ENCODE measurements around the gene CEP112.

Gene CEP112

GRCh38 chr17:65931246-65932149, 260.4 kb downstream of the CEP112 start:
- no peak for DNase-seq (ENCODE audit: low read depth in 2 of 2)

- no peak for DNase-seq (ENCODE audit: low read depth in 2 of 2)
Measured at GRCh38 chr17:65930140-65930730, 261.7 kb downstream of the CEP112 start.

- DNase-seq (ENCODE audit: low read depth in 2 of 2), result no peak
Measured at GRCh38 chr17:65926599-65926998, 265.3 kb downstream of the CEP112 start.

GRCh38 chr17:65925606-65926307, 266.2 kb downstream of the CEP112 start:
- DNase-seq (ENCODE audit: low read depth in 2 of 2), result no peak

GRCh38 chr17:65920996-65921395, 270.9 kb downstream of the CEP112 start:
- DNase-seq (ENCODE audit: low read depth in 2 of 2), result no peak

- no peak for DNase-seq (ENCODE audit: low read depth in 2 of 2)
Measured at GRCh38 chr17:65918916-65919315, 273.0 kb downstream of the CEP112 start.

GRCh38 chr17:65918500-65918899, 273.4 kb downstream of the CEP112 start:
- no peak for DNase-seq (ENCODE audit: low read depth in 2 of 2)

GRCh38 chr17:65917560-65917959, 274.4 kb downstream of the CEP112 start:
- no peak for DNase-seq (ENCODE audit: low read depth in 2 of 2)

- DNase-seq (ENCODE audit: low read depth in 2 of 2), result no peak
Measured at GRCh38 chr17:65916425-65916824, 275.5 kb downstream of the CEP112 start.

- no peak for DNase-seq (ENCODE audit: low read depth in 2 of 2)
Measured at GRCh38 chr17:65914784-65915342, 277.1 kb downstream of the CEP112 start.

GRCh38 chr17:65913326-65913850, 278.5 kb downstream of the CEP112 start:
- no peak for DNase-seq (ENCODE audit: low read depth in 2 of 2)

- no peak for DNase-seq (ENCODE audit: low read depth in 2 of 2)
Measured at GRCh38 chr17:65910836-65911235, 281.1 kb downstream of the CEP112 start.

GRCh38 chr17:65902831-65903522, 289.0 kb downstream of the CEP112 start:
- DNase-seq (ENCODE audit: low read depth in 2 of 2), result no peak

- no peak for DNase-seq (ENCODE audit: low read depth in 2 of 2)
Measured at GRCh38 chr17:65902155-65902554, 289.8 kb downstream of the CEP112 start.

- DNase-seq (ENCODE audit: low read depth in 2 of 2), result no peak
Measured at GRCh38 chr17:65901394-65901793, 290.5 kb downstream of the CEP112 start.

- no peak for DNase-seq (ENCODE audit: low read depth in 2 of 2)
Measured at GRCh38 chr17:65900216-65900615, 291.7 kb downstream of the CEP112 start.

- no peak for DNase-seq (ENCODE audit: low read depth in 2 of 2)
Measured at GRCh38 chr17:65898651-65899050, 293.3 kb downstream of the CEP112 start.

GRCh38 chr17:65896889-65897288, 295.0 kb downstream of the CEP112 start:
- no peak for DNase-seq (ENCODE audit: low read depth in 2 of 2)

- DNase-seq (ENCODE audit: low read depth in 2 of 2), result no peak
Measured at GRCh38 chr17:65895969-65896368, 296.0 kb downstream of the CEP112 start.

- no peak for DNase-seq (ENCODE audit: low read depth in 2 of 2)
Measured at GRCh38 chr17:65893692-65894279, 298.1 kb downstream of the CEP112 start.

GRCh38 chr17:65892912-65893377, 299.0 kb downstream of the CEP112 start:
- no peak for DNase-seq (ENCODE audit: low read depth in 2 of 2)
